OCI-LY7 (cell line): ENCODE measurements around the gene WNT6. TPM values are rescaled to one million over a fixed set of nuclear protein-coding genes. Genes with fewer than 3 reads are reported as not detected.

Experiments
- BruUV-seq: library from RNA; stranded (reverse); fragments of 400-500 nt; replicated peaks from 2 replicates; lab custom pipeline; 2021; lab: Mats Ljungman, UMichigan
- CTCF ChIA-PET: fragments of 300-600 bp; sonication (Branson Sonifier 250); formaldehyde crosslinking; loops from one replicate; lab custom pipeline; 2022; ENCODE audit warnings: antibody characterized with exemption; ENCODE audit not compliant: unreplicated experiment; lab: Charles Lee
- POLR2A ChIA-PET: fragments of 300-600 bp; sonication (Branson Sonifier 250); formaldehyde crosslinking; loops from one replicate; lab custom pipeline; 2022; ENCODE audit warnings: antibody characterized with exemption; lab: Charles Lee
- DNase-seq: peaks from one replicate; pipeline ENCODE4 v3.0.0-alpha.2; 2015; ENCODE audit warnings: low spot score
- H2AFZ ChIP-seq: fragments of 200-600 bp; sonication (generic), shearing (Covaris generic); 2 replicates; pipeline ENCODE4 v1.6.1; 2014; ENCODE audit warnings: mild to moderate bottlenecking, antibody characterized with exemption, low read length, moderate library complexity
- H3K27ac ChIP-seq: fragments of 200-600 bp; sonication (generic); 2 replicates; pipeline ENCODE4 v1.5.1; 2014; ENCODE audit warnings: mixed run types, low read depth, mild to moderate bottlenecking, moderate library complexity, low read length, inconsistent platforms; ENCODE audit not compliant: poor library complexity, severe bottlenecking
- H3K36me3 ChIP-seq: fragments of 200-600 bp; sonication (generic); 2 replicates; pipeline ENCODE4 v1.6.1; 2014; ENCODE audit warnings: mild to moderate bottlenecking, antibody characterized with exemption, low read length, moderate library complexity, mixed read lengths; ENCODE audit not compliant: insufficient read depth
- H3K4me1 ChIP-seq: fragments of 200-600 bp; sonication (generic); 2 replicates; pipeline ENCODE4 v1.5.1; 2014; ENCODE audit warnings: mild to moderate bottlenecking, low read length; ENCODE audit not compliant: insufficient read depth, poor library complexity, severe bottlenecking
- H3K4me2 ChIP-seq: fragments of 200-600 bp; sonication (generic); 2 replicates; pipeline ENCODE4 v1.6.1; 2014; ENCODE audit warnings: mild to moderate bottlenecking, low read length
- H3K4me3 ChIP-seq: fragments of 200-600 bp; sonication (generic); 2 replicates; pipeline ENCODE4 v1.5.1; 2014; ENCODE audit warnings: mild to moderate bottlenecking, low read depth, low read length; ENCODE audit not compliant: poor library complexity, severe bottlenecking
- H3K79me2 ChIP-seq: fragments of 200-600 bp; sonication (generic); 2 replicates; pipeline ENCODE4 v1.6.1; 2016; ENCODE audit warnings: low read depth, mild to moderate bottlenecking, low read length, moderate library complexity, mixed read lengths; ENCODE audit not compliant: insufficient read depth
- H3K9me2 ChIP-seq: fragments of 200-600 bp; sonication (generic); 2 replicates; pipeline ENCODE4 v1.6.1; 2016; ENCODE audit warnings: mild to moderate bottlenecking, low read length, mixed read lengths; ENCODE audit not compliant: insufficient read depth
- H3K9me3 ChIP-seq: fragments of 200-600 bp; sonication (generic); 2 replicates; pipeline ENCODE4 v1.6.1; 2014; ENCODE audit warnings: mild to moderate bottlenecking, mixed run types, low read length, mixed read lengths
- H4K20me1 ChIP-seq: fragments of 200-600 bp; sonication (generic); 2 replicates; pipeline ENCODE4 v1.6.1; 2014; ENCODE audit warnings: mild to moderate bottlenecking, antibody characterized with exemption, low read length, moderate library complexity, mixed read lengths; ENCODE audit not compliant: insufficient read depth
- CTCF ChIP-seq: fragments of 200-600 bp; sonication (generic); conservative IDR thresholded peaks from 2 replicates; pipeline ENCODE4 v1.5.1; 2014; ENCODE audit warnings: mild to moderate bottlenecking, antibody characterized with exemption, low read length, moderate library complexity, mixed read lengths
- EZH2phosphoT487 ChIP-seq: fragments of 200-600 bp; sonication (generic); IDR thresholded peaks from 2 replicates; pipeline ENCODE4 v1.6.1; 2018; ENCODE audit warnings: low read depth, borderline replicate concordance, mild to moderate bottlenecking, mixed run types, antibody characterized with exemption, low read length, moderate library complexity, mixed read lengths
- intact Hi-C: fragments of 100-400 bp; cut with micrococcal nuclease; formaldehyde crosslinking; loops from one replicate; pipeline ENCODE4 v1.10.0; 2022; ENCODE audit not compliant: unreplicated experiment
- total RNA-seq, 2 experiments: library from RNA; depleted of rRNA in 1 of 2; stranded (reverse); fragments of >200 nt in 1 of 2; shearing (Covaris generic) in 1 of 2; gene quantifications; 2 replicates each; pipeline ENCODE4 v1.2.3, GENCODE V29; 2014 to 2022

Gene WNT6
- total RNA-seq, 2 experiments from 2014 or later = 0.74 TPM; not detected in 1

GRCh38 chr2:218898109-218898878 lies 38.7 kb downstream of the WNT6 start:
- BruUV-seq = no TSS peak
- Histone ChIP-seq H3K4me2 (peak overlapping the region; percentile 95), H2AFZ (peak overlapping the region; percentile 51; the same call in 1 of the 2 replicates), H3K4me1 (peaks cover 55% of the 10 kb centered on the region), H3K4me3 (no peak overlapping the region), H3K9me3 (no peaks in the 10 kb centered on the region), H3K36me3 (no peaks in the 10 kb centered on the region), H4K20me1 (no peaks in the 10 kb centered on the region), H3K79me2 (no peaks in the 10 kb centered on the region), H3K9me2 (no peaks in the 10 kb centered on the region), H3K27ac (no peak overlapping the region)
- ChIA-PET POLR2A (interaction anchor here (0.8 to 5.1 kb wide), 7 partner anchors 11 to 28 kb away, joined by 3 to 86 read pairs (median 5); partner anchors contain the start of gene WNT10A), CTCF (interaction anchor here (0.5 to 4.1 kb wide), 9 partner anchors 11 to 498 kb away, joined by 4 to 107 read pairs (median 7); partner anchors contain the start of genes CTDSP1 and WNT10A)
- intact Hi-C loops = loop anchor here (1.0 to 10.0 kb wide), 3 partner anchors 22 to 357 kb away; partner anchors contain the start of genes TUBA4A and TUBA4B
- peak; percentile 76 for DNase-seq
- peak; percentile 94 for TF ChIP-seq CTCF
- TF ChIP-seq EZH2phosphoT487 = no peak

GRCh38 chr2:218899147-218899546 lies 39.5 kb downstream of the WNT6 start:
- intact Hi-C loops = loop anchor here (10.0 kb wide), 1 partner anchor 356 kb away; the partner anchor contains the start of genes TUBA4A and TUBA4B
- H3K9me2 ChIP-seq = no peaks in the 10 kb centered on the region
- H3K4me1 ChIP-seq = peaks cover 46% of the 10 kb centered on the region
- H3K36me3 ChIP-seq = no peaks in the 10 kb centered on the region
- no peak overlapping the region for H3K4me2 ChIP-seq
- H2AFZ ChIP-seq = no peak overlapping the region
- DNase-seq = no peak
- POLR2A ChIA-PET = interaction anchor here (2.0 to 5.1 kb wide), 2 partner anchors 21 to 25 kb away, joined by 5 to 86 read pairs; partner anchors contain the start of gene WNT10A
- no peak overlapping the region for H3K4me3 ChIP-seq
- CTCF ChIA-PET = interaction anchor here (0.9 kb wide), 1 partner anchor 23 kb away, joined by 3 read pairs; no protein-coding TSS in a partner anchor
- no peak overlapping the region for H3K27ac ChIP-seq
- no peaks in the 10 kb centered on the region for H4K20me1 ChIP-seq
- no peaks in the 10 kb centered on the region for H3K9me3 ChIP-seq
- TF ChIP-seq EZH2phosphoT487 = no peak
- no peaks in the 10 kb centered on the region for H3K79me2 ChIP-seq
- no TSS peak for BruUV-seq

- H3K27ac ChIP-seq = no peak overlapping the region
- CTCF ChIA-PET = no interaction called here
- H4K20me1 ChIP-seq = no peaks in the 10 kb centered on the region
- POLR2A ChIA-PET = interaction anchor here (1.1 kb wide), 1 partner anchor 21 kb away, joined by 3 read pairs; the partner anchor contains the start of gene WNT10A
- no peak overlapping the region for H3K4me3 ChIP-seq
- no peaks in the 10 kb centered on the region for H3K9me3 ChIP-seq
- H3K79me2 ChIP-seq = no peaks in the 10 kb centered on the region
- intact Hi-C loops = no loop called here
- TF ChIP-seq CTCF (no peak), EZH2phosphoT487 (no peak)
- H3K9me2 ChIP-seq = no peaks in the 10 kb centered on the region
- no peak overlapping the region for H2AFZ ChIP-seq
- BruUV-seq = no TSS peak
- H3K4me2 ChIP-seq = no peak overlapping the region
- peaks cover 20% of the 10 kb centered on the region for H3K4me1 ChIP-seq
- no peak for DNase-seq
- H3K36me3 ChIP-seq = no peaks in the 10 kb centered on the region
Measured at GRCh38 chr2:218902427-218902826, 42.8 kb downstream of the WNT6 start.
